ENCODE measurements around the gene TBC1D10A.

GRCh38 chr22:30265131-30265720, 61.5 kb downstream of the TBC1D10A start:
- TF ChIP-seq EGR1 (IDR thresholded peaks at IDR 0.05) (no peak), USF1 (IDR thresholded peaks at IDR 0.05) (no peak), REST (IDR thresholded peaks at IDR 0.05; ENCODE audit: low read depth) (no peak), CREB1 (IDR thresholded peaks at IDR 0.05; ENCODE audit: low read depth) (no peak), EP300 (IDR thresholded peaks at IDR 0.05; ENCODE audit: borderline replicate concordance) (no peak), CEBPB (IDR thresholded peaks at IDR 0.05) (no peak), RAD21 (IDR thresholded peaks at IDR 0.05; ENCODE audit: low read depth) (no peak), MAX (IDR thresholded peaks at IDR 0.05) (no peak), TAF1 (IDR thresholded peaks at IDR 0.05; ENCODE audit: low read depth) (no peak), YY1 (IDR thresholded peaks at IDR 0.05; ENCODE audit: low read depth) (no peak), NFIC (IDR thresholded peaks at IDR 0.05) (no peak)
